ENCODE measurements around the gene SPHK2. TPM values are rescaled to one million over a fixed set of nuclear protein-coding genes. Genes with fewer than 3 reads are reported as not detected.

Gene SPHK2
- total RNA-seq, 1 donor from 2014 or later, result 8.0 TPM

DNA sequence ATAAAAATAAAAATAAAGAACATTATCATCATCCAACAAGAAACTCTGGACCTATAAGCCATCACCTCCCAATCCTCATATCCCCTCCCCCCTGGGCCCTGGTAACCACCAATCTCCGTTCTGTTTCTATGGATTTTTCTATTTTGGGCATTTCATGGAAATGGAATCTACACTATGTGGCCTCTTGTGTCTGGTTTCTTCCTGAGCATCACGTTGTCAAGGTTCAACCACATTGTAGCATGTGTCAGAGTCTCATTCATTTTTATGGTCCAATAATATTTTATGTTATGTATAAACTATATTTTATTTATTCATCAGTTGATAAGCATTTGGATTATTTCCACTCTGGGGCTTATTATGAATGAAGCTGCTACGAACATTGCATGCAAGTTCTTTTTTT is 40.4 kb upstream of the SPHK2 start:
- no peaks in the 10 kb centered on the region for H3K9me3 ChIP-seq (replicated peaks)
- DNase-seq, result no peak
- H3K4me3 ChIP-seq, result no peak overlapping the region
- peaks cover 9% of the 10 kb centered on the region for H3K4me1 ChIP-seq
- intact Hi-C loops (cut with micrococcal nuclease), result no loop called here
- H3K27me3 ChIP-seq (ENCODE audit: low read depth), result no peaks in the 10 kb centered on the region
- no peaks in the 10 kb centered on the region for H3K36me3 ChIP-seq
- TF ChIP-seq, protein P1, sequence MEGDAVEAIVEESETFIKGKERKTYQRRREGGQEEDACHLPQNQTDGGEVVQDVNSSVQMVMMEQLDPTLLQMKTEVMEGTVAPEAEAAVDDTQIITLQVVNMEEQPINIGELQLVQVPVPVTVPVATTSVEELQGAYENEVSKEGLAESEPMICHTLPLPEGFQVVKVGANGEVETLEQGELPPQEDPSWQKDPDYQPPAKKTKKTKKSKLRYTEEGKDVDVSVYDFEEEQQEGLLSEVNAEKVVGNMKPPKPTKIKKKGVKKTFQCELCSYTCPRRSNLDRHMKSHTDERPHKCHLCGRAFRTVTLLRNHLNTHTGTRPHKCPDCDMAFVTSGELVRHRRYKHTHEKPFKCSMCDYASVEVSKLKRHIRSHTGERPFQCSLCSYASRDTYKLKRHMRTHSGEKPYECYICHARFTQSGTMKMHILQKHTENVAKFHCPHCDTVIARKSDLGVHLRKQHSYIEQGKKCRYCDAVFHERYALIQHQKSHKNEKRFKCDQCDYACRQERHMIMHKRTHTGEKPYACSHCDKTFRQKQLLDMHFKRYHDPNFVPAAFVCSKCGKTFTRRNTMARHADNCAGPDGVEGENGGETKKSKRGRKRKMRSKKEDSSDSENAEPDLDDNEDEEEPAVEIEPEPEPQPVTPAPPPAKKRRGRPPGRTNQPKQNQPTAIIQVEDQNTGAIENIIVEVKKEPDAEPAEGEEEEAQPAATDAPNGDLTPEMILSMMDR (IDR thresholded peaks at IDR 0.05; ENCODE audit: borderline replicate concordance), result no peak
- no peak overlapping the region for H3K27ac ChIP-seq (replicated peaks)

DNA sequence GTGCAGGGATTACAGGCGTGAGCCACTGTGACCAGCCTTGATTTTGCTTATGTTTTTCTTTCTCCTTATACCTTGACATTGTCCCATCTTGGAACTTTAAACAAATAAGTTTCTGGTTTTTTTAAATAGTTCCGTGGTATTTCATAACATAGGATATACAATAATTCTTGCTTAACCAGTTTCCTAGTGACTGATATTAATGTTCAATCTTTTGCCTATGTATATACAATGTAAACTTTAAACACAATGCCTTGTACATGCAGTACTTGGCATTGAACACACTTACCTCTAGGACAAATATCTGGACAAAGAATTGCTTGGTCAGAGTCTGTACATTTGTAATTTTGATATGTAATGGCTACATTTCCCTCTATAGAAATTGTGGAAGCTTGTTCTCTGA is 37.1 kb upstream of the SPHK2 start:
- H3K4me3 ChIP-seq, result no peak overlapping the region
- no peak overlapping the region for H3K27ac ChIP-seq (replicated peaks)
- H3K4me1 ChIP-seq, result peaks cover 7% of the 10 kb centered on the region
- no peaks in the 10 kb centered on the region for H3K27me3 ChIP-seq (ENCODE audit: low read depth)
- TF ChIP-seq, protein P1 (IDR thresholded peaks at IDR 0.05; ENCODE audit: borderline replicate concordance), result no peak
- no peak for DNase-seq
- no peaks in the 10 kb centered on the region for H3K36me3 ChIP-seq
- intact Hi-C loops (cut with micrococcal nuclease), result loop anchor here (5.0 kb wide), 1 partner anchor 90 kb away; no protein-coding TSS in a partner anchor
- no peaks in the 10 kb centered on the region for H3K9me3 ChIP-seq (replicated peaks)

DNA sequence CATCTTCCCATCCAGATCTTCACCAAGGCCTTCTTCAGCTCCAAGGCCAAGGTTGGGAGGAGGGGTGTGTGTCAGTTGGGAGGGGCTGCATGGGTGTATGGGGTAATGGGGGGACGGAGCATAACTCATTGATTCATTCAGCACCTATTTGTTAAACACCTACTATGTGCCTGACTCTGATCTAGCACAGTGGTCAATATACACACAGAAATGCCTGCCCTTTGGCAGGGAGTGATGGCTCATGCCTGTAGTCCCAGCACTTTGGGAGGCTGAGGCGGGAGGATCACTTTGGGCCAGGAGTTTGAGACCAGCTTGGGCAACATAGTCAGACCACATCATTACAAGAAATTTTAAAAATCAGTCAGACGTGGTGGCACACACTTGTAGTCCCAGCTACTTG is 31.9 kb upstream of the SPHK2 start:
- TF ChIP-seq, protein P1 (IDR thresholded peaks at IDR 0.05; ENCODE audit: borderline replicate concordance), result no peak
- H3K27me3 ChIP-seq (ENCODE audit: low read depth), result no peaks in the 10 kb centered on the region
- no peaks in the 10 kb centered on the region for H3K36me3 ChIP-seq
- peaks cover 18% of the 10 kb centered on the region for H3K4me1 ChIP-seq
- no peak overlapping the region for H3K27ac ChIP-seq (replicated peaks)
- DNase-seq, result no peak
- H3K9me3 ChIP-seq (replicated peaks), result no peaks in the 10 kb centered on the region
- no peak overlapping the region for H3K4me3 ChIP-seq
- intact Hi-C loops (cut with micrococcal nuclease), result no loop called here

DNA sequence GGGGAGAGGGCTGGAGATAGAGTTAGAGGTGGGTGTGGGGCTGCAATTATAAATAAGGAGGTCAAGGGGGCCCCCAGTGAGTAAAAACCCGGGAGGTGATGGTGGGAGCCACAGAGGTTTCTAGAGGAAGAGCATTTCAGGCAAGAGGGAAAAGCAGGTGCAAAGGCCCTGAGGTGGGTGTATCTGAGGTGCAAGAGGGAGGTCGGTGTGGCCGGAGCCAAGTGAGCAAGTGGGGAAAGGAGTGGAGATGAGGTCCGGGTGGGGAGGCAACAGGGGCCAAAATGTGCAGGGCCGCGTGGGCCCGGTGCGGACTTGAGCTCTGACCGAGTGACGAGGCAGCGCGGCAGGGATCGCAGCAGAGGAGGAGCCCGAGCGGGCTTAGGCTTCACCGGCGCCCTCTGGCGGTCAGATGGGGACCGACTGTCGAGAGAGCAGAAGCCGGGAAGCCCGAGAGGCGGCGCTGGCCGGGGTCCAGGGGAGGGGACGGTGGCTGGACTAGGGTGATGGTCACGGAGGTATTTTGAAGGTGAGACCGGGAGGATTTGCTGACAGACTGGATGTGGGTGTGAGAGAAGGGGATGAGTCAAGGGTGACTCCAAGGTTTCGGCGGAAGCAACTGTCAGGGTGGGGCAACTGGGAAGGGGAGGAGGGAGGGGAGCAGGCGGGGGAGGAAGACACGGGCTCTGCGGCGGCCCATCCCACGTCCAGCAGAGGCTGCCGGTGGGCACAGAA is 30.5 kb upstream of the SPHK2 start:
- intact Hi-C loops (cut with micrococcal nuclease), result no loop called here
- DNase-seq, result peak; percentile 92
- Histone ChIP-seq H3K4me1 (peaks cover 14% of the 10 kb centered on the region), H3K36me3 (no peaks in the 10 kb centered on the region), H3K27me3 (ENCODE audit: low read depth) (no peaks in the 10 kb centered on the region), H3K9me3 (replicated peaks) (no peaks in the 10 kb centered on the region), H3K27ac (replicated peaks) (peak overlapping the region; percentile 51), H3K4me3 (peak overlapping the region; percentile 64)
- TF ChIP-seq, protein P1 (IDR thresholded peaks at IDR 0.05; ENCODE audit: borderline replicate concordance), result peak; percentile 97

DNA sequence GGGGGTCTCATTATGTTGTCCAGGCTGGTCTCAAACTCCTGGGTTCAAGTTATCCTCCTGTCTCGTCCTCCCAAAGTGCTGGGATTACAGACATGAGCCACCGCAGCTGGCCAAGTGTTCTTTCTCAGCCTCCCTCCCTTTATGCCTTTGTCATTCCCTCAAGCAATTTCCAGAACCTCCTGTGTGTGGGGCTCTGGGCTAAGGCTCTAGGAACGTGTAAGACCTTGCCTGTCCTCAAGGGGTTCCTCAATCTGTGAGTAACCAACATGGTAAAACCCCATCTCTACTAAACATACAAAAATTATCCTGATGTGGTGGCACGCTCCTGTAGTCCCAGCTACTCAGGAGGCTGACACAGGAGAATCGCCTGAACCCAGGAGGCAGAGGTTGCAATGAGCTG is 28.3 kb upstream of the SPHK2 start:
- DNase-seq, result no peak
- Histone ChIP-seq H3K4me3 (no peak overlapping the region), H3K27me3 (ENCODE audit: low read depth) (no peaks in the 10 kb centered on the region), H3K27ac (replicated peaks) (no peak overlapping the region), H3K36me3 (no peaks in the 10 kb centered on the region), H3K4me1 (peaks cover 10% of the 10 kb centered on the region), H3K9me3 (replicated peaks) (no peaks in the 10 kb centered on the region)
- TF ChIP-seq, protein P1 (IDR thresholded peaks at IDR 0.05; ENCODE audit: borderline replicate concordance), result no peak
- intact Hi-C loops (cut with micrococcal nuclease), result no loop called here
